Measurements from ENCODE around the gene DFFA. TPM values are rescaled to one million over a fixed set of nuclear protein-coding genes. Genes with fewer than 3 reads are reported as not detected.
A peak's percentile ranks its signal among the peaks of the same experiment; 100 is the strongest.
"Not testable (repeated sequence)": the region's sequence is repeated elsewhere in the genome, so short reads cannot be mapped to it uniquely, and the experiment has no call there.

Gene DFFA
- total RNA-seq, 1 experiment from 2014 or later = 109 TPM

- Histone ChIP-seq H3K4me3 (ENCODE audit: insufficient read depth, low read depth, low read length) (no peak overlapping the region), H3K36me3 (replicated peaks; ENCODE audit: control insufficient read depth, insufficient read depth, low read length) (no peaks in the 10 kb centered on the region), H3K27me3 (ENCODE audit: control insufficient read depth, insufficient read depth, low read length) (no peaks in the 10 kb centered on the region)
- no peak for DNase-seq
These were observed 37.7 kb downstream of the DFFA start for GRCh38 chr1:10434590-10434989.

- no peak overlapping the region for H3K4me3 ChIP-seq (ENCODE audit: insufficient read depth, low read depth, low read length)
- H3K36me3 ChIP-seq (replicated peaks; ENCODE audit: control insufficient read depth, insufficient read depth, low read length) = no peaks in the 10 kb centered on the region
- no peak for DNase-seq
- no peaks in the 10 kb centered on the region for H3K27me3 ChIP-seq (ENCODE audit: control insufficient read depth, insufficient read depth, low read length)
These were observed 38.5 kb downstream of the DFFA start for GRCh38 chr1:10433790-10434189.

- Histone ChIP-seq H3K36me3 (replicated peaks; ENCODE audit: control insufficient read depth, insufficient read depth, low read length) (no peaks in the 10 kb centered on the region), H3K27me3 (ENCODE audit: control insufficient read depth, insufficient read depth, low read length) (no peaks in the 10 kb centered on the region), H3K4me3 (ENCODE audit: insufficient read depth, low read depth, low read length) (no peak overlapping the region)
- DNase-seq = no peak
These were observed 39.2 kb downstream of the DFFA start for GRCh38 chr1:10432910-10433700.

GRCh38 chr1:10431070-10431730 lies 41.1 kb downstream of the DFFA start:
- peak; percentile 65 for DNase-seq
- peak overlapping the region; percentile 87 for H3K4me3 ChIP-seq (ENCODE audit: insufficient read depth, low read depth, low read length)
- H3K36me3 ChIP-seq (replicated peaks; ENCODE audit: control insufficient read depth, insufficient read depth, low read length) = no peaks in the 10 kb centered on the region
- no peaks in the 10 kb centered on the region for H3K27me3 ChIP-seq (ENCODE audit: control insufficient read depth, insufficient read depth, low read length)

GRCh38 chr1:10430216-10431069 lies 41.9 kb downstream of the DFFA start, which contains the start of gene CENPS:
CENPS (plus strand) TSS chr1:10430433; CDS start chr1:10430518, 85 bp downstream.
- peak within 1 kb of the TSS; percentile 87 for H3K4me3 ChIP-seq (ENCODE audit: insufficient read depth, low read depth, low read length)

GRCh38 chr1:10429868-10430215 lies 42.5 kb downstream of the DFFA start:
- H3K27me3 ChIP-seq (ENCODE audit: control insufficient read depth, insufficient read depth, low read length) = no peaks in the 10 kb centered on the region
- H3K4me3 ChIP-seq (ENCODE audit: insufficient read depth, low read depth, low read length) = peak overlapping the region; percentile 87
- no peak for DNase-seq
- no peaks in the 10 kb centered on the region for H3K36me3 ChIP-seq (replicated peaks; ENCODE audit: control insufficient read depth, insufficient read depth, low read length)

More at GRCh38 chr1:10430216-10431069, 41.9 kb downstream of the DFFA start, which contains the start of gene CENPS:
- peak; percentile 100 for DNase-seq
- H3K27me3 ChIP-seq (ENCODE audit: control insufficient read depth, insufficient read depth, low read length) = no peaks in the 10 kb centered on the region
- H3K36me3 ChIP-seq (replicated peaks; ENCODE audit: control insufficient read depth, insufficient read depth, low read length) = no peaks in the 10 kb centered on the region

GRCh38 chr1:10428984-10429383 lies 43.3 kb downstream of the DFFA start:
- no peak for DNase-seq
- Histone ChIP-seq H3K36me3 (replicated peaks; ENCODE audit: control insufficient read depth, insufficient read depth, low read length) (no peaks in the 10 kb centered on the region), H3K27me3 (ENCODE audit: control insufficient read depth, insufficient read depth, low read length) (no peaks in the 10 kb centered on the region), H3K4me3 (ENCODE audit: insufficient read depth, low read depth, low read length) (no peak overlapping the region)

GRCh38 chr1:10426535-10426848 lies 45.8 kb downstream of the DFFA start:
- DNase-seq; H3K27me3 ChIP-seq (ENCODE audit: control insufficient read depth, insufficient read depth, low read length); H3K4me3 ChIP-seq (ENCODE audit: insufficient read depth, low read depth, low read length); H3K36me3 ChIP-seq (replicated peaks; ENCODE audit: control insufficient read depth, insufficient read depth, low read length): not testable (repeated sequence)

- not testable (repeated sequence) for H3K4me3 ChIP-seq (ENCODE audit: insufficient read depth, low read depth, low read length)
These were observed 46.3 kb downstream of the DFFA start for GRCh38 chr1:10425826-10426534.

GRCh38 chr1:10424651-10425050 lies 47.7 kb downstream of the DFFA start:
- no peaks in the 10 kb centered on the region for H3K27me3 ChIP-seq (ENCODE audit: control insufficient read depth, insufficient read depth, low read length)
- peaks cover 7% of the 10 kb centered on the region for H3K36me3 ChIP-seq (replicated peaks; ENCODE audit: control insufficient read depth, insufficient read depth, low read length)
- DNase-seq = no peak

More at GRCh38 chr1:10425826-10426534, 46.3 kb downstream of the DFFA start:
- not testable (repeated sequence) for H3K27me3 ChIP-seq (ENCODE audit: control insufficient read depth, insufficient read depth, low read length); H3K36me3 ChIP-seq (replicated peaks; ENCODE audit: control insufficient read depth, insufficient read depth, low read length); DNase-seq

GRCh38 chr1:10424034-10424433 lies 48.3 kb downstream of the DFFA start:
- Histone ChIP-seq H3K27me3 (ENCODE audit: control insufficient read depth, insufficient read depth, low read length) (no peaks in the 10 kb centered on the region), H3K36me3 (replicated peaks; ENCODE audit: control insufficient read depth, insufficient read depth, low read length) (peaks cover 12% of the 10 kb centered on the region), H3K4me3 (ENCODE audit: insufficient read depth, low read depth, low read length) (no peak overlapping the region)
- DNase-seq = no peak

More at GRCh38 chr1:10424651-10425050, 47.7 kb downstream of the DFFA start:
- H3K4me3 ChIP-seq (ENCODE audit: insufficient read depth, low read depth, low read length) = no peak overlapping the region

- no peak for DNase-seq
- Histone ChIP-seq H3K4me3 (ENCODE audit: insufficient read depth, low read depth, low read length) (no peak overlapping the region), H3K27me3 (ENCODE audit: control insufficient read depth, insufficient read depth, low read length) (no peaks in the 10 kb centered on the region), H3K36me3 (replicated peaks; ENCODE audit: control insufficient read depth, insufficient read depth, low read length) (peaks cover 23% of the 10 kb centered on the region)
These were observed 50.7 kb downstream of the DFFA start for GRCh38 chr1:10421637-10422036.

- H3K36me3 ChIP-seq (replicated peaks; ENCODE audit: control insufficient read depth, insufficient read depth, low read length) = peaks cover 28% of the 10 kb centered on the region
These were observed 53.0 kb downstream of the DFFA start for GRCh38 chr1:10419351-10419750.

GRCh38 chr1:10418741-10419140 lies 53.6 kb downstream of the DFFA start:
- DNase-seq; H3K27me3 ChIP-seq (ENCODE audit: control insufficient read depth, insufficient read depth, low read length); H3K4me3 ChIP-seq (ENCODE audit: insufficient read depth, low read depth, low read length): not testable (repeated sequence)
- peaks cover 29% of the 10 kb centered on the region for H3K36me3 ChIP-seq (replicated peaks; ENCODE audit: control insufficient read depth, insufficient read depth, low read length)

More at GRCh38 chr1:10419351-10419750, 53.0 kb downstream of the DFFA start:
- Histone ChIP-seq H3K4me3 (ENCODE audit: insufficient read depth, low read depth, low read length) (no peak overlapping the region), H3K27me3 (ENCODE audit: control insufficient read depth, insufficient read depth, low read length) (no peaks in the 10 kb centered on the region)
- no peak for DNase-seq
